Aorta (tissue), 5 donors: ENCODE data around the gene NFIX. TPM values are rescaled to one million over a fixed set of nuclear protein-coding genes. Genes with fewer than 3 reads are reported as not detected.
"Not testable (repeated sequence)": the region's sequence is repeated elsewhere in the genome, so short reads cannot be mapped to it uniquely, and the experiment has no call there.

Experiments
- ATAC-seq: fragments of 200-7000 bp; cut with Tn5 transposase; one replicate; pipeline ENCODE4 v1.9.1; 2022; ENCODE audit warnings: moderate library complexity; ENCODE audit not compliant: low FRiP score
- DNase-seq, 2 donors: peaks; one replicate each; pipeline ENCODE4 v3.0.0-alpha.2; 2020
- H3K27ac ChIP-seq, 2 donors: one replicate each; pipeline ENCODE4 v1.5.1; 2013; ENCODE audit warnings: low read length in 2 of 2, mild to moderate bottlenecking in 2 of 2, moderate library complexity in 2 of 2, control low read depth in 1 of 2, inconsistent platforms in 1 of 2, low read depth in 1 of 2
- H3K27me3 ChIP-seq, 2 donors: one replicate each; pipeline ENCODE4 v1.6.1; 2013; ENCODE audit warnings: control low read depth in 1 of 2, low read length in 1 of 2, mild to moderate bottlenecking in 1 of 2, moderate library complexity in 1 of 2; ENCODE audit not compliant: insufficient read depth in 2 of 2, control insufficient read depth in 1 of 2
- H3K36me3 ChIP-seq, 2 donors: one replicate each; pipeline ENCODE4 v1.6.1; 2013; ENCODE audit warnings: control low read depth in 1 of 2, low read length in 1 of 2, mild to moderate bottlenecking in 1 of 2; ENCODE audit not compliant: insufficient read depth in 2 of 2, control insufficient read depth in 1 of 2
- H3K4me1 ChIP-seq, 2 donors: one replicate each; pipeline ENCODE4 v1.6.1; 2013; ENCODE audit warnings: low read length in 2 of 2, control low read depth in 1 of 2, mild to moderate bottlenecking in 1 of 2, moderate library complexity in 1 of 2; ENCODE audit not compliant: insufficient read depth in 2 of 2, control insufficient read depth in 1 of 2
- H3K4me3 ChIP-seq, 2 donors: one replicate each; pipeline ENCODE4 v1.5.1; 2013; ENCODE audit warnings: low read length in 2 of 2, control low read depth in 1 of 2, mild to moderate bottlenecking in 1 of 2
- H3K9me3 ChIP-seq: one replicate; pipeline ENCODE4 v1.6.1; 2013; ENCODE audit warnings: mild to moderate bottlenecking, low read length; ENCODE audit not compliant: control insufficient read depth
- WGBS, 2 donors: extraction: QIAGEN DNeasy Blood & Tissue Kit; methylation state at CpG; one replicate each; pipeline ENCODE4 v1.1.7; 2013; 5-methylcytosine and 5-hydroxymethylcytosine counted together
- intact Hi-C, 2 donors: fragments of 100-400 bp; cut with DNase I; formaldehyde crosslinking; loops; one replicate each; pipeline versions ENCODE4 v1.14.2 to v1.15.0; 2022
- polyA plus RNA-seq, 2 donors: library from polyadenylated mRNA; stranded (reverse); fragments of 200-250 nt; gene quantifications; one replicate each; pipeline ENCODE4 v1.2.3, GENCODE V29; 2013
- total RNA-seq, 2 donors: library from RNA; stranded (reverse); fragmentation: NEBNext Ultra II Directional; extraction: Animal tissue kit (Norgen Biotek cat#: 25700); gene quantifications; one replicate each; pipeline ENCODE4 v1.2.1, GENCODE V29; 2021
- donor health status: healthy with polysubstance abuse.
- donor health status: Bipolar disorder and iron deficiency.
- donor health status: DM: no; HTN: no; CAD: no.
- donor health status: DM: no; HTN: no; CAD: no.
- donor health status: DM: yes; HTN: yes; CAD: no.

The NFIX gene
- total and polyA plus RNA-seq, 4 donors = 45.5 to 327 (median 117) TPM

DNA sequence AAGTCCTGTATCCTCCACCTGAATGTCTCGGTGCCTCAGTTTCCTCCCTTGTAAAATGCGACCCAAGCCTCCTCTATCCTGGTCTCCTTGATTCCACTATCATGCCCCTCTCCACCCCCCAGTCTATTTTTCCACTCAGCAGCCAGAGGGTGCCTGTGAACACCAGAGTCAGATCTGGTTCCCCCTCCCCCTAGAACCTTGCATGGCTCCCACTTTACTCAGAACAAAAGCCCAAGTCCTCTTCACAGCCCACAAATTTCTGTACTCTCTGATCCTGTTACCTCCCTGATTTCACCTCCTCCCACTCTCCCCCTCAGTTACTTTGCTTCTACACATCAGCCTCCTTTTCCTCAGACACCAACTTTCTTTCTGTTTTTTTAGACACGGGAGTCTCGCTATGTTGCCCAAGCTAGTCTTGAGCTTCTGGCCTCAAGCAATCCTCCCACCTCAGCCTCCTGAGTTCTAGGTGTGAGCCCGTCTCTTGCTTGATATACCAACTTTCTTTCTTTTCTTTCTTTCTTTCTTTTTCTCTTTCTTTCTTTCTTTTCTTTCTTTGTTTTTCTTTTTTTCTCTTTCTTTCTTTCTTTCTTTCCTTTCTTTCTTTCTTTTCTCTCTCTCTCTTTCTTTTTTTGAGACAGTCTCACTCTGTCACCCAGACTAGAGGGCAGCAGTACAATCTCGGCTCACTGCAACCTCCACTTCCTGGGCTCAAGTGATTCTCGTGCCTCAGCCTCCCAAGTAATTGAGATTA, 25.0 kb upstream of the NFIX start:
- no peak overlapping the region for H3K4me3 ChIP-seq
- H3K4me1 ChIP-seq = no peaks in the 10 kb centered on the region
- H3K9me3 ChIP-seq = no peaks in the 10 kb centered on the region
- no peak for ATAC-seq
- intact Hi-C loops = loop anchor here (10.0 kb wide), 1 partner anchor 615 kb away; no protein-coding TSS in a partner anchor
- no peak overlapping the region for H3K27ac ChIP-seq
- no peaks in the 10 kb centered on the region for H3K36me3 ChIP-seq
- WGBS, 2 donors = 75 to 77% methylated on average over 7 of the region's 7 CpGs
- H3K27me3 ChIP-seq = no peaks in the 10 kb centered on the region
- no peak for DNase-seq

DNA sequence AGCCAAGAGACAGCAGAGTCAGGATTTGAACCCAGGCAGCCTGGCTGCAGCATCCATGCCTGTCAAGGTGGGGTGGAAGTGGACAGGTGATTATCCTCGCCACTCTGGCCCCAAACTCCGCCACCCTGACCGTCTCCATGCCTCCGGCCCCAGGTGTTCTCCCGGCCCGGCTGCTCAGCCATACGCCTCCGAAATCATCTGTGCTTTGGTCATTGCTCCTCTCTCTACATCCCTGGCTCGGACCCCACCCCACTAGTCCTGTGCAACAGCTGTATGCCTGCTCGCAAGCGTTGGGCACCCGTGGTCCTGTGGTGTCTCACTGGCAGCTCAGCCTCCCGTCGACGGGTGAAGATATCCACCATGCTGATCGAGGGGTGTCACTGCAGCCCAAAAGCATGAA, 22.0 kb upstream of the NFIX start:
- Histone ChIP-seq H3K27ac (no peak overlapping the region), H3K27me3 (no peaks in the 10 kb centered on the region), H3K4me1 (no peaks in the 10 kb centered on the region), H3K4me3 (no peak overlapping the region), H3K36me3 (no peaks in the 10 kb centered on the region), H3K9me3 (no peaks in the 10 kb centered on the region)
- intact Hi-C loops = loop anchor here (10.0 kb wide), 1 partner anchor 612 kb away; no protein-coding TSS in a partner anchor
- WGBS, 2 donors = 91% methylated on average over 16 of the region's 16 CpGs
- ATAC-seq (no peak), DNase-seq (no peak)

DNA sequence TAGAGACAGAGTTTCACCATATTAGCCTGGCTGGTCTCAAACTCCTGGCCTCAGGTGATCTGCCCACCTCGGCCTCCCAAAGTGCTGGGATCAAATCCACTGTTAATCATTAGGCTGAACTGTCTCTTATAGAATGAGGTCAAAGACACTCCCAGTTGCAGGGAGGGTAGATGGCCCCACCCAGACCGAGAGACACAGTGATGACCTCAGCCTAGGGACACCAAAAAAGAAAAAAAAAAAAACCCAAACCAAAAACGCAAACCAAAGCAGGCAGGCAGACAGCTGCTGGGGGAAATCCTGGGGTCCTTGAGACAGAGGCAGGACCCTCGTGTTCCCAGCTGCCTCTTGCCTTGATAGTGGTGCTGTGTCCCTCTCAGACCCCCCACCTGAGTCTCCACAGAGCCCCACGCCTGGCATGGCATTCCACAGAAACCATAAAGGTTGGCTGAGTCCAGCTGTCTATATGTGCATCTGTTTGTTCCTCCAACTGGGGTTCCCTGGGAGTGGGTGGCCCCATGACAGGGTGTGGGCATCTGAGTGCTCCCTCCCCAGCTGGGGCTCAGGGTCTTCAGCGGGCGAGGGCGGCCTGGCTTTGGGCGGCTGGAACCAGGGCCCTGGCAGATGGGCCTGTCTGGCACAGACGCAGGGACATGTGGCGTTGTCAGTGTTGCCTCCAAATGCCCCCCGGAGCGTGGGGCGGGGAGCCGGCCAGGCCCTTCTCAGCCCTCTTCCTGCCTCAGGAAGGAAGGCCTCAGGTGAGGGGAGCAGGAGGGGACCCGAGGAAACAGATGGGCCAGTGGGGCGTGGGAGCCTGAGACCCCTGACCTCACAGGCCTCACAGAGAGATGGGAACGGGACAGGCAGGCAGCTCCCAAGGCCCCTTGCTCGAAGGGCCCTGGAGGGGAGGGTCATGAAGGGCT, 20.7 kb upstream of the NFIX start:
- no peak for ATAC-seq
- WGBS, 2 donors = 82 to 83% methylated on average over 18 to 19 of the region's 19 CpGs
- no peaks in the 10 kb centered on the region for H3K9me3 ChIP-seq
- no peaks in the 10 kb centered on the region for H3K36me3 ChIP-seq
- DNase-seq = no peak
- no peak overlapping the region for H3K27ac ChIP-seq
- intact Hi-C loops = loop anchor here (5.0 to 10.0 kb wide), 2 partner anchors 293 to 610 kb away; no protein-coding TSS in a partner anchor
- no peaks in the 10 kb centered on the region for H3K27me3 ChIP-seq
- H3K4me1 ChIP-seq = no peaks in the 10 kb centered on the region
- H3K4me3 ChIP-seq = no peak overlapping the region

DNA sequence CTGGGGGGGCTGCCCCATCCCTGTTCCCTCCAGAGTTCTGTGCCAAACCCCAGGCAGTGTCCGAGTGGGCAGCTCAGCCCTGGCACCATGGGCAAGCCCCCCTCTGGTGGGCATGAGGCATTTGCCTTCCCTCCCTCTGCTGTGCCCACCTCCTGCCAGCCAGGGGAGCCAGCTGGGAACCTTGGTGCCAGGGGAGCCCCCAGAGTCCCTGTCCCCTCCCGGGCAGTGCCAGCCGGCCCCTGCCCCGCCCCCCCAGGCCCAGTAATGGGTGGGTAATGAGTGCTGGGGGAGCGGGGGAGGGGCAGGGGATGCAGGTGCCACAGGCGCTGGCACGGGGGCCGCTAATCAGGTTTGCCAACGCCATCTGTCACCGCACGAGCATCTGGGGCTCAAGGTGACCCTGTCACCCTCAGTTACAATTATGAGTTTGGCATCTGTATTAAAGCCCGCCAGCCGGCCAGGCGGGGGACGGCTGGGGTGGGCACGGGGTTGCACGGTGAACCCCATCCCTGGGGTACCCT, 20.0 kb upstream of the NFIX start:
- H3K9me3 ChIP-seq = no peaks in the 10 kb centered on the region
- no peak overlapping the region for H3K27ac ChIP-seq
- H3K27me3 ChIP-seq = no peaks in the 10 kb centered on the region
- H3K4me1 ChIP-seq = no peaks in the 10 kb centered on the region
- DNase-seq (no peak), ATAC-seq (no peak)
- 72 to 73% methylated on average over 14 to 17 of the region's 17 CpGs for WGBS, 2 donors
- intact Hi-C loops = loop anchor here (5.0 to 10.0 kb wide), 2 partner anchors 292 to 610 kb away; no protein-coding TSS in a partner anchor
- no peak overlapping the region for H3K4me3 ChIP-seq
- H3K36me3 ChIP-seq = no peaks in the 10 kb centered on the region

DNA sequence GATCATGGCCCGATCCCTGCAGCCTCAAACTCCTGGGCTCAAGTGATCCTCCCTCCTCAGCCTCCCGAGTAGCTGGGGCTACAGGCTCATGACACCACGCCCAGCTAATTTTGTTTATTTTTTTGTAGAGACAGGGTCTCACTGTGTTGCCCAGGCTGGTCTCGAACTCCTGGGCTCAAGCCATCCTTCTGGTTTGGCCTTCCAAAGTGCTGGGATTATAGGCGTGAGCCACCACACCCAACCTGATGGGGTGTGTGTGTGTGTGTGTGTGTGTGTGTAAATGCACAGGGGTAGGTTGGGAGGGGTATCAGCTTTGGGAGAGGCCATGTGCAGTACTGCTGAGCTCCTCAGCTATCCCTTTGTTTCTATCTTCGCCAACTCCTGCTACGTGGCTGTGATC, 19.2 kb upstream of the NFIX start:
- WGBS, 2 donors = 81 to 86% methylated on average over 7 of the region's 7 CpGs
- not testable (repeated sequence) for H3K9me3 ChIP-seq, H3K36me3 ChIP-seq, H3K27me3 ChIP-seq, H3K27ac ChIP-seq, DNase-seq, H3K4me1 ChIP-seq, ATAC-seq, H3K4me3 ChIP-seq
- intact Hi-C loops = loop anchor here (5.0 to 10.0 kb wide), 2 partner anchors 291 to 609 kb away; no protein-coding TSS in a partner anchor

DNA sequence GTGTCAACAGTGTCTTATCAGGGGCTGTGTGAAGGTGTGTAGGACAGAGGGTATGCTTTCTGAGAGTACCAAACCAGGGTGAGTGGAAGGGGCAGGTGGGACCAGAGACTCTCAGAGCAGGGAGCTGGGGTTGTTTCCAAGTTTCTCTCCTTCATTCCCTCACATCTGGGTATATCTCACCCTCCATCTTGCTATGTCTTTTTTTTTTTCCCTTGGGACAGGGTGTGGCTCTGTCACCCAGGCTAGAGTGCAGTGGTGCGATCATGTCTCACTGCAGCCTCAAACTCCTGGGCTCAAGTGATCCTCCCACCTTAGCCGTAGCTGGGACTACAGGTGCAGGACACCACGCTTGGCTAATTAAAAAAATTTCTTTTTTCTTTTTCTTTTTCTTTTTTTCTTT, 15.3 kb upstream of the NFIX start:
- no peaks in the 10 kb centered on the region for H3K9me3 ChIP-seq
- ATAC-seq = no peak
- 92 to 96% methylated on average over 3 of the region's 3 CpGs for WGBS, 2 donors

DNA sequence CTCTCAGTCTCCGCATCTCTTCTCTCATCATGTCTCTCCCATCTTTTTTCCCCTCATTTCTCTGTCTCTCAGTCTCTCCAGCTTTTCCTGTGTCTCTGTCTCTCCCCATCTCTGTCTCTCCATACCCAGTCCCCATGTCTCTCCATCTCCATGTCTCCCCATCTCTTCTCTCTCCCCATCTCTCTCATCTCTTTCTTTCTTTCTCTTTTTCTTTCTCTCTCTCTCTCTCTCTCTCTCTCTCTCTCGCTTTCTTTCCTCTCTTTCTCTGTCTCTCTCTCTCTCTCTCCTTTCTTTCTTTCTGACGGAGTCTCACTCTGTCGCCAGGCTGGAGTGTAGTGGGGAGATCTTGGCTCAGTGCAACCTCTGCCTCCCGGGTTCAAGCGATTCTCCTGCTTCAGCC, 12.6 kb upstream of the NFIX start:
- 89 to 90% methylated on average over 6 of the region's 6 CpGs for WGBS, 2 donors
- no peaks in the 10 kb centered on the region for H3K9me3 ChIP-seq
- intact Hi-C loops = loop anchor here in 1 of 2 donors (1.0 kb wide), 1 partner anchor 111 kb away; no protein-coding TSS in a partner anchor
- no peak overlapping the region for H3K27ac ChIP-seq
- no peak for ATAC-seq
- H3K4me3 ChIP-seq = no peak overlapping the region
- H3K36me3 ChIP-seq = no peaks in the 10 kb centered on the region
- no peaks in the 10 kb centered on the region for H3K4me1 ChIP-seq
- no peak for DNase-seq
- no peaks in the 10 kb centered on the region for H3K27me3 ChIP-seq

More for the DNA sequence above, 15.3 kb upstream of the NFIX start:
- no peak overlapping the region for H3K4me3 ChIP-seq
- no peaks in the 10 kb centered on the region for H3K36me3 ChIP-seq
- no peak overlapping the region for H3K27ac ChIP-seq
- intact Hi-C loops = loop anchor here (2.0 to 10.0 kb wide), 4 partner anchors 115 to 605 kb away; no protein-coding TSS in a partner anchor
- H3K4me1 ChIP-seq = no peaks in the 10 kb centered on the region
- H3K27me3 ChIP-seq = no peaks in the 10 kb centered on the region
- no peak for DNase-seq

DNA sequence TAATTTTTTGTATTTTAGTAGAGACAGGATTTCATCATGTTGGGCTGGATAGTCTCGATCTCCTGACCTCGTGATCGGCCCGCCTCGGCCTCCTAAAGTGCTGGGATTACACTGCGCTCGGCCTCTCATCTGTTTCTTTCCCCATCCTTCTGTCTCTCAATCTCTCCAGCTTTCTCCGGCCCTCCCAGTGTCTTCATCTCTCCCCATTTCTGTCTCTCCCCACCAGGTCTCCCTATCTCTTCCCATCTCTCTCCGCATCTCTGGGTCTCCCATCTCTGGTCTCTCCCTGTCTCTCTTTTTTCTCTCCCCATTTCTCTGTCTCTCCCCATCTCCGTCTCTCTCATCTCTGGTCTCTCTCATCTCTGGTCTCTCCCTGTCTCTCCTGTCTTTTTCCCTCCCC, 12.2 kb upstream of the NFIX start:
- no peaks in the 10 kb centered on the region for H3K4me1 ChIP-seq
- WGBS, 2 donors = 56 to 58% methylated on average over 10 of the region's 10 CpGs
- intact Hi-C loops = loop anchor here in 1 of 2 donors (1.0 kb wide), 1 partner anchor 110 kb away; no protein-coding TSS in a partner anchor
- H3K36me3 ChIP-seq = no peaks in the 10 kb centered on the region
- DNase-seq (no peak), ATAC-seq (no peak)
- no peaks in the 10 kb centered on the region for H3K27me3 ChIP-seq
- H3K9me3 ChIP-seq = no peaks in the 10 kb centered on the region
- no peak overlapping the region for H3K27ac ChIP-seq
- no peak overlapping the region for H3K4me3 ChIP-seq
